PC-3 (cell line): ENCODE results near the gene BCL3.

Experiments
- EZH2 ChIP-seq: fragments of 300-600 bp; sonication (generic); IDR thresholded peaks from one replicate; pipeline ENCODE4 v1.6.1; 2017; ENCODE audit warnings: antibody characterized with exemption, mild to moderate bottlenecking, low read length; ENCODE audit not compliant: unreplicated experiment
- EZH2phosphoT487 ChIP-seq: fragments of 300-600 bp; sonication (generic); IDR thresholded peaks from 2 replicates; pipeline ENCODE4 v1.6.1; 2018; ENCODE audit warnings: mild to moderate bottlenecking, antibody characterized with exemption, low read length, borderline replicate concordance
- TF ChIP-seq, protein P1 (sequence below): fragments of 300-600 bp; sonication (generic); conservative IDR thresholded peaks from 2 replicates; pipeline ENCODE4 v1.5.1; 2017; ENCODE audit warnings: antibody characterized with exemption, low read depth, mild to moderate bottlenecking, low read length

GRCh38 chr19:44708940-44709339 is 39.6 kb upstream of the BCL3 start:
- TF ChIP-seq, protein P1, sequence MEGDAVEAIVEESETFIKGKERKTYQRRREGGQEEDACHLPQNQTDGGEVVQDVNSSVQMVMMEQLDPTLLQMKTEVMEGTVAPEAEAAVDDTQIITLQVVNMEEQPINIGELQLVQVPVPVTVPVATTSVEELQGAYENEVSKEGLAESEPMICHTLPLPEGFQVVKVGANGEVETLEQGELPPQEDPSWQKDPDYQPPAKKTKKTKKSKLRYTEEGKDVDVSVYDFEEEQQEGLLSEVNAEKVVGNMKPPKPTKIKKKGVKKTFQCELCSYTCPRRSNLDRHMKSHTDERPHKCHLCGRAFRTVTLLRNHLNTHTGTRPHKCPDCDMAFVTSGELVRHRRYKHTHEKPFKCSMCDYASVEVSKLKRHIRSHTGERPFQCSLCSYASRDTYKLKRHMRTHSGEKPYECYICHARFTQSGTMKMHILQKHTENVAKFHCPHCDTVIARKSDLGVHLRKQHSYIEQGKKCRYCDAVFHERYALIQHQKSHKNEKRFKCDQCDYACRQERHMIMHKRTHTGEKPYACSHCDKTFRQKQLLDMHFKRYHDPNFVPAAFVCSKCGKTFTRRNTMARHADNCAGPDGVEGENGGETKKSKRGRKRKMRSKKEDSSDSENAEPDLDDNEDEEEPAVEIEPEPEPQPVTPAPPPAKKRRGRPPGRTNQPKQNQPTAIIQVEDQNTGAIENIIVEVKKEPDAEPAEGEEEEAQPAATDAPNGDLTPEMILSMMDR: no peak
- no peak for TF ChIP-seq EZH2
- no peak for TF ChIP-seq EZH2phosphoT487
